GM12878 (cell line): Measurements from ENCODE around the gene CUL4A. TPM values are rescaled to one million over a fixed set of nuclear protein-coding genes. Genes with fewer than 3 reads are reported as not detected.
A peak's percentile ranks its signal among the peaks of the same experiment; 100 is the strongest.

Source experiments
- ATAC-seq: fragments of 200-7000 bp; cut with Tn5 transposase; 3 replicates; pipeline ENCODE4 v1.9.1; 2020; ENCODE audit warnings: mild to moderate bottlenecking, moderate library complexity
- BruUV-seq: library from RNA; stranded (reverse); fragments of 400-500 nt; replicated peaks from 2 replicates; lab custom pipeline; 2021; lab: Mats Ljungman, UMichigan
- CTCF ChIA-PET: fragments of 300-600 bp; sonication (Branson Sonifier 250); formaldehyde crosslinking; extraction: SDS; loops from one replicate; lab custom pipeline; 2021; ENCODE audit warnings: inconsistent platforms; lab: Yijun Ruan, JAX
- POLR2A ChIA-PET: fragments of 350-600 bp; formaldehyde crosslinking; extraction: SDS; loops from one replicate; lab custom pipeline; 2021; ENCODE audit warnings: inconsistent platforms; lab: Charles Lee
- RAD21 ChIA-PET: fragments of 300-600 bp; sonication (Branson Sonifier 250); formaldehyde crosslinking; loops from one replicate; lab custom pipeline; 2023; ENCODE audit warnings: antibody characterized with exemption; ENCODE audit not compliant: unreplicated experiment; lab: Charles Lee
- SMC1A ChIA-PET: fragments of 300-600 bp; sonication (Branson Sonifier 250); formaldehyde crosslinking; loops from one replicate; lab custom pipeline; 2023; ENCODE audit not compliant: unreplicated experiment, uncharacterized antibody; lab: Charles Lee
- DNase-seq: peaks from one replicate; pipeline ENCODE4 v3.0.0-alpha.2; 2011; ENCODE audit warnings: low read depth, low spot score
- FAIRE-seq: peaks from 3 replicates; lab custom pipeline; 2011; peaks lifted over from hg19 to GRCh38; lab: Jason Lieb, UNC
- H2AFZ ChIP-seq: 2 replicates; pipeline ENCODE4 v1.6.0; 2011; ENCODE audit warnings: low read depth, low read length, control low read depth; ENCODE audit not compliant: control insufficient read depth
- H3K27ac ChIP-seq: 2 replicates; pipeline ENCODE4 v1.5.1; 2011; ENCODE audit warnings: control low read depth; ENCODE audit not compliant: control insufficient read depth, insufficient read depth
- H3K27me3 ChIP-seq, 2 experiments: replicated peaks in 1 of 2; 2 replicates each; pipeline versions ENCODE4 v1.6.0 to v1.6.1; 2011; ENCODE audit warnings: low read length in 1 of 2; ENCODE audit not compliant: control insufficient read depth in 2 of 2, insufficient read depth in 2 of 2
- H3K36me3 ChIP-seq, 2 experiments: 2 replicates each; pipeline ENCODE4 v1.5.1; 2011; ENCODE audit warnings: low read length in 1 of 2; ENCODE audit not compliant: control insufficient read depth in 2 of 2, insufficient read depth in 2 of 2
- H3K4me1 ChIP-seq: 2 replicates; pipeline ENCODE4 v1.6.1; 2011; ENCODE audit warnings: mild to moderate bottlenecking, low read length, moderate library complexity, mixed read lengths; ENCODE audit not compliant: control insufficient read depth, insufficient read depth
- H3K4me2 ChIP-seq: 2 replicates; pipeline ENCODE4 v1.6.0; 2011; ENCODE audit warnings: control low read depth; ENCODE audit not compliant: control insufficient read depth, insufficient read depth
- H3K4me3 ChIP-seq: fragments of 200-600 bp; sonication (generic); 2 replicates; pipeline ENCODE4 v1.5.1; 2016
- H3K79me2 ChIP-seq: 2 replicates; pipeline ENCODE4 v1.6.0; 2011; ENCODE audit warnings: low read length; ENCODE audit not compliant: control insufficient read depth, insufficient read depth
- H3K9ac ChIP-seq: 2 replicates; pipeline ENCODE4 v1.8.0; 2011; ENCODE audit warnings: low read length, control low read depth, mixed read lengths; ENCODE audit not compliant: control insufficient read depth, insufficient read depth
- H3K9me3 ChIP-seq: replicated peaks from 3 replicates; pipeline ENCODE4 v1.5.1; 2011; ENCODE audit warnings: mild to moderate bottlenecking, low read length; ENCODE audit not compliant: control insufficient read depth, insufficient read depth
- H4K20me1 ChIP-seq: 2 replicates; pipeline ENCODE4 v1.6.0; 2011; ENCODE audit not compliant: control insufficient read depth, insufficient read depth
- CBX5 ChIP-seq: sonication (generic); IDR thresholded peaks from 2 replicates; pipeline ENCODE4 v1.6.1; 2016; ENCODE audit warnings: low read depth, moderate library complexity, mild to moderate bottlenecking, inconsistent platforms
- CREM ChIP-seq: IDR thresholded peaks from 2 replicates; pipeline ENCODE4 v1.6.1; 2014; ENCODE audit warnings: antibody characterized with exemption, low read depth
- CTCF ChIP-seq, 3 experiments: IDR thresholded peaks in 2 of 3; conservative IDR thresholded peaks in 1 of 3; 2 replicates each; pipeline ENCODE4 v1.5.1; 2011; ENCODE audit warnings: low read depth in 3 of 3, low read length in 3 of 3, mild to moderate bottlenecking in 3 of 3, control low read depth in 2 of 3, moderate library complexity in 2 of 3, inconsistent platforms in 1 of 3, mixed read lengths in 1 of 3; ENCODE audit not compliant: control insufficient read depth in 2 of 3, insufficient read depth in 1 of 3; ENCODE audit errors: extremely low read depth in 1 of 3
- EGR1 ChIP-seq, 2 experiments: IDR thresholded peaks; 1 replicate in 1 of 2; 2 replicates in 1 of 2; pipeline ENCODE4 v1.6.1; 2011 to 2012; ENCODE audit warnings: low read depth in 2 of 2, low read length in 2 of 2, borderline replicate concordance in 1 of 2, mild to moderate bottlenecking in 1 of 2, moderate library complexity in 1 of 2
- IKZF2 ChIP-seq, 2 experiments: fragments of 450-650 bp; IDR thresholded peaks; 2 replicates each; pipeline ENCODE4 v1.6.1; 2017; ENCODE audit warnings: mild to moderate bottlenecking in 2 of 2, moderate library complexity in 2 of 2
- LARP7 ChIP-seq: fragments of 450-650 bp; IDR thresholded peaks from 2 replicates; pipeline ENCODE4 v1.6.1; 2017; ENCODE audit warnings: mild to moderate bottlenecking
- MAX ChIP-seq: IDR thresholded peaks from 2 replicates; pipeline ENCODE4 v1.6.1; 2012; ENCODE audit warnings: low read depth, low read length, improper control_type of control experiment
- NFIC ChIP-seq: IDR thresholded peaks from 2 replicates; pipeline ENCODE4 v1.6.1; 2012; ENCODE audit warnings: low read depth, mild to moderate bottlenecking, inconsistent platforms, low read length, moderate library complexity
- NFYB ChIP-seq: IDR thresholded peaks from 2 replicates; pipeline ENCODE4 v1.6.1; 2011; ENCODE audit warnings: low read depth, mild to moderate bottlenecking, low read length, improper control_type of control experiment, moderate library complexity; ENCODE audit not compliant: insufficient read depth
- NR2F1 ChIP-seq: fragments of 450-650 bp; conservative IDR thresholded peaks from 2 replicates; pipeline ENCODE4 v1.6.1; 2017; ENCODE audit warnings: mild to moderate bottlenecking
- POLR2A ChIP-seq: IDR thresholded peaks from 2 replicates; pipeline ENCODE4 v1.6.1; 2011; ENCODE audit warnings: low read depth, mild to moderate bottlenecking, low read length
- POLR2AphosphoS5 ChIP-seq: IDR thresholded peaks from 2 replicates; pipeline ENCODE4 v1.6.1; 2011; ENCODE audit warnings: mild to moderate bottlenecking, low read length, inconsistent platforms
- SUZ12 ChIP-seq: fragments of 200-600 bp; sonication (generic); IDR thresholded peaks from one replicate; pipeline ENCODE4 v1.6.1; 2018; ENCODE audit warnings: antibody characterized with exemption, mild to moderate bottlenecking; ENCODE audit not compliant: unreplicated experiment
- TAF1 ChIP-seq: IDR thresholded peaks from 2 replicates; pipeline ENCODE4 v1.6.1; 2011; ENCODE audit warnings: mild to moderate bottlenecking, low read depth, low read length, borderline replicate concordance
- ZNF274 ChIP-seq: IDR thresholded peaks from one replicate; pipeline ENCODE4 v1.8.0; 2011; ENCODE audit not compliant: insufficient read length, insufficient read depth
- ZNF622 ChIP-seq: fragments of 450-650 bp; IDR thresholded peaks from 2 replicates; pipeline ENCODE4 v1.6.1; 2017; ENCODE audit warnings: mild to moderate bottlenecking, inconsistent platforms
- ZZZ3 ChIP-seq: IDR thresholded peaks from 2 replicates; pipeline ENCODE4 v1.6.1; 2011; ENCODE audit warnings: low read depth; ENCODE audit not compliant: control insufficient read depth, insufficient read length
- WGBS: methylation state at CpG from one replicate; pipeline ENCODE4 v1.1.6; 2016; ENCODE audit warnings: low lambda C conversion rate; ENCODE audit not compliant: insufficient replicate concordance, insufficient coverage; ENCODE audit errors: missing lambda C conversion rate; 5-methylcytosine and 5-hydroxymethylcytosine counted together
- in situ Hi-C: fragments of 300-500 bp; cut with MboI; formaldehyde crosslinking; loops from 9 replicates; pipeline ENCODE4 v1.14.3; 2018; ENCODE audit warnings: mixed read lengths
- intact Hi-C: fragments of 100-400 bp; cut with micrococcal nuclease; formaldehyde crosslinking; loops from one replicate; pipeline ENCODE4 v1.14.2; 2022; ENCODE audit not compliant: unreplicated experiment
- polyA plus RNA-seq, 11 experiments: library from polyadenylated mRNA; depleted of rRNA in 4 of 11; unstranded in 6 of 11; stranded (reverse) in 5 of 11; fragments of >200 nt; fragmentation: Nextera tagmentation in 4 of 11; fragmentation: Illumina TruSeq in 1 of 11; extraction: Ambion mirVana in 4 of 11; extraction: Trizol in 1 of 11; gene quantifications; 1 replicate in 1 of 11; 2 replicates in 10 of 11; pipeline versions ENCODE4 v1.2.1 to v1.2.3, GENCODE V29; 2011 to 2016; ENCODE audit warnings: inconsistent platforms in 2 of 11, missing spikeins in 2 of 11, low read depth in 1 of 11
- total RNA-seq, 4 experiments: library from RNA; depleted of rRNA in 3 of 4; stranded (reverse); fragments of >200 nt in 3 of 4; fragmentation: Illumina TruSeq in 1 of 4; extraction: Trizol in 1 of 4; gene quantifications; 2 replicates each; pipeline versions ENCODE4 v1.2.1 to v1.2.3, GENCODE V29; 2013 to 2021
- TF ChIP-seq, protein P1 (sequence below): fragments of 450-650 bp; IDR thresholded peaks from 2 replicates; pipeline ENCODE4 v1.6.1; 2017; ENCODE audit warnings: mild to moderate bottlenecking, low read depth, inconsistent platforms; ENCODE audit not compliant: poor library complexity, severe bottlenecking

CUL4A gene
- total and polyA plus RNA-seq, 10 of the 15 experiments (the other 5 are each of a cell fraction or from before 2014, with no cell fraction given): 19.7 to 74.3 (median 55.6) TPM

- TF ChIP-seq ZZZ3: no peak
- TF ChIP-seq NFYB: 0 out of 2 replicates have a peak, but pooled peaks have one; percentile 23
- peak; percentile 89 for TF ChIP-seq POLR2A
- no peak for TF ChIP-seq CTCF (IDR thresholded peaks at IDR 0.05 in 2 of 3, conservative IDR thresholded peaks at IDR 0.05 in 1 of 3; ENCODE audit: control insufficient read depth in 2 of 3, extremely low read depth in 1 of 3, insufficient read depth in 1 of 3, low read depth in 3 of 3, low read length in 3 of 3)
- 0 out of 2 replicates have a peak, but pooled peaks have one; percentile 57 for TF ChIP-seq CBX5
These were observed 87.5 kb downstream of the CUL4A start, which contains the start of gene LAMP1 (continued) for GRCh38 chr13:113296823-113297369.

DNA sequence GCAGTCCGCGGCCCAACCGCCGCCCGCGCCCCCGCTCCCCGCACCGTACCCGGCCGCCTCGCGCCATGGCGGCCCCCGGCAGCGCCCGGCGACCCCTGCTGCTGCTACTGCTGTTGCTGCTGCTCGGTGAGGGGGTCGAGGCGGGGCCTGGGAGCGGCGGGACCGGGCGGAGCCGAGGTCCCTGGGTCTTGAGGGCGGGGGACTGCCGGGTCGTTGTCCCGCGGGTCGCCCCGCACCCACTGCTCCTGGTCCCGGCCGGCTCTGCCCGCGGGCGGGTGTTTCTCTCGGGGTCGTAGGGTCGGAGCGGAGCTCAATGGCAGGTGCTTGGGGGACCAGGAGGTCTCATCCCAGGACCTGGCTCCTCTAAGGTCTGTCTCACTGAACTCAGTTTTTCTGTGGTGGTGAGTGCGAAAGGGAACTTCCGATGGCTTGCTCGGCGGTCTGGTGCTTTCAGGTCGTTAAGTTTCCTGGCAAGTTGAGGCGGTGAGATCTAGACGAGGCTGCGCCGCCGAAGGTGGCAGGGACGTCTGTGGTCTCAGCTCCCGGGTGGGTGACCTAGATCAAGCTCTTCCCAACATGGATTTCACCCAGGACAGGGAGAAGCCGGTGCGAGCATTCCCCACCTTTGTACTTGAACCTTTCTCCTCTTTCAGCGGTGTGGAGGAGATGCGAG lies 88.1 kb downstream of the CUL4A start:
- ChIA-PET POLR2A (interaction anchor here (0.9 to 1.6 kb wide), 2 partner anchors 88 to 196 kb away, joined by 3 to 5 read pairs; partner anchors contain the start of genes CUL4A and PCID2), CTCF (interaction anchor here (2.3 kb wide), 1 partner anchor 20 kb away, joined by 5 read pairs; no protein-coding TSS in a partner anchor), SMC1A (interaction anchor here (1.5 kb wide), 1 partner anchor 90 kb away, joined by 3 read pairs; no protein-coding TSS in a partner anchor), RAD21 (no interaction called here)
- peak overlapping the region; percentile 96 for H2AFZ ChIP-seq
- H3K4me2 ChIP-seq: peak overlapping the region; percentile 80
- DNase-seq (no peak), ATAC-seq (peak; percentile 70), FAIRE-seq (peak; percentile 81)
- peaks cover 44% of the 10 kb centered on the region for H3K79me2 ChIP-seq
- H3K9ac ChIP-seq: peak overlapping the region; percentile 88
- intact Hi-C loops: loop anchor here (1.0 to 10.0 kb wide), 4 partner anchors 89 to 287 kb away; partner anchors contain the start of genes DCUN1D2, PCID2 and TFDP1
- H3K27ac ChIP-seq: peak overlapping the region; percentile 87
- H4K20me1 ChIP-seq: no peaks in the 10 kb centered on the region
- in situ Hi-C loops: no loop called here
- H3K27me3 ChIP-seq: peaks cover 0 to under 1% of the 10 kb centered on the region in 2 experiments; a peak in 2 of 4 replicates
- BruUV-seq: no TSS peak
- H3K36me3 ChIP-seq: peaks cover 0 to 3% of the 10 kb centered on the region in 2 experiments; a peak in 1 of 4 replicates
- H3K4me1 ChIP-seq: no peaks in the 10 kb centered on the region
- peak overlapping the region; percentile 85 for H3K4me3 ChIP-seq
- 2% methylated on average over 51 of the region's 58 CpGs for WGBS
- H3K9me3 ChIP-seq: no peaks in the 10 kb centered on the region
- TF ChIP-seq ZNF274 (no peak), NR2F1 (no peak), IKZF2 (IDR thresholded peaks at IDR 0.05) (no peak; a peak in 1 of 4 replicates), SUZ12 (no peak), POLR2AphosphoS5 (peak; percentile 84), MAX (no peak), CBX5 (no peak), TAF1 (peak; percentile 39; the same call in 1 of the 2 replicates), CREM (no peak), LARP7 (0 out of 2 replicates have a peak, but pooled peaks have one; percentile 57), ZNF622 (no peak), NFIC (no peak), EGR1 (IDR thresholded peaks at IDR 0.05; ENCODE audit: borderline replicate concordance in 1 of 2, low read depth in 2 of 2, low read length in 2 of 2) (no peak)
- TF ChIP-seq, protein P1, sequence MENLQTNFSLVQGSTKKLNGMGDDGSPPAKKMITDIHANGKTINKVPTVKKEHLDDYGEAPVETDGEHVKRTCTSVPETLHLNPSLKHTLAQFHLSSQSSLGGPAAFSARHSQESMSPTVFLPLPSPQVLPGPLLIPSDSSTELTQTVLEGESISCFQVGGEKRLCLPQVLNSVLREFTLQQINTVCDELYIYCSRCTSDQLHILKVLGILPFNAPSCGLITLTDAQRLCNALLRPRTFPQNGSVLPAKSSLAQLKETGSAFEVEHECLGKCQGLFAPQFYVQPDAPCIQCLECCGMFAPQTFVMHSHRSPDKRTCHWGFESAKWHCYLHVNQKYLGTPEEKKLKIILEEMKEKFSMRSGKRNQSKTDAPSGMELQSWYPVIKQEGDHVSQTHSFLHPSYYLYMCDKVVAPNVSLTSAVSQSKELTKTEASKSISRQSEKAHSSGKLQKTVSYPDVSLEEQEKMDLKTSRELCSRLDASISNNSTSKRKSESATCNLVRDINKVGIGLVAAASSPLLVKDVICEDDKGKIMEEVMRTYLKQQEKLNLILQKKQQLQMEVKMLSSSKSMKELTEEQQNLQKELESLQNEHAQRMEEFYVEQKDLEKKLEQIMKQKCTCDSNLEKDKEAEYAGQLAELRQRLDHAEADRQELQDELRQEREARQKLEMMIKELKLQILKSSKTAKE: no peak
